ENCODE measurements around the gene PHPT1.

The PHPT1 gene

GRCh38 chr9:136885950-136886578, 36.9 kb downstream of the PHPT1 start, which contains the start of gene TRAF2:
TRAF2 (plus strand) TSS chr9:136886516; CDS start chr9:136898741, 12,225 bp downstream.
- Histone ChIP-seq H3K4me3 (peak within 1 kb of the TSS; percentile 70 to 90), H3K27ac (peak within 1 kb of the TSS; percentile 80 to 92), H3K36me3 (peaks cover 0 to 11% (median 7%) of the 10 kb centered on the region in 3 donors), H3K9me3 (no peaks in the 10 kb centered on the region), H3K4me1 (peaks cover 0 to 32% (median 20%) of the 10 kb centered on the region in 4 donors), H3K27me3 (no peaks in the 10 kb centered on the region)
- DNase-seq = peak; percentile 95 to 98
- peak in 1 of 2 experiments; percentile 39 for TF ChIP-seq CTCF (IDR thresholded peaks at IDR 0.05)
- intact Hi-C loops (cut with DNase I; ENCODE audit: low total_unique reads) = loop anchor here (5.0 kb wide), 2 partner anchors 56 to 536 kb away; partner anchors contain the start of genes EXD3, FBXW5 and NOXA1

- intact Hi-C loops (cut with DNase I; ENCODE audit: low total_unique reads) = loop anchor here (5.0 kb wide), 2 partner anchors 55 to 535 kb away; partner anchors contain the start of genes EXD3, FBXW5 and NOXA1
- Histone ChIP-seq H3K36me3 (peaks cover 0 to 20% (median 7%) of the 10 kb centered on the region in 3 donors), H3K27me3 (no peaks in the 10 kb centered on the region), H3K4me1 (peaks cover 0 to 29% (median 19%) of the 10 kb centered on the region in 4 donors), H3K9me3 (no peaks in the 10 kb centered on the region), H3K4me3 (peak overlapping the region; percentile 70 to 90), H3K27ac (peak overlapping the region; percentile 80 to 92)
- no peak for TF ChIP-seq CTCF (IDR thresholded peaks at IDR 0.05)
- no peak for DNase-seq
Measured at GRCh38 chr9:136886610-136887597, 37.7 kb downstream of the PHPT1 start.

- DNase-seq = no peak
- TF ChIP-seq CTCF (IDR thresholded peaks at IDR 0.05) = no peak
- H3K9me3 ChIP-seq = no peaks in the 10 kb centered on the region
- intact Hi-C loops (cut with DNase I; ENCODE audit: low total_unique reads) = loop anchor here (5.0 kb wide), 2 partner anchors 54 to 534 kb away; partner anchors contain the start of genes EXD3, FBXW5 and NOXA1
- H3K27me3 ChIP-seq = no peaks in the 10 kb centered on the region
- peaks cover 0 to 30% (median 7%) of the 10 kb centered on the region in 3 donors for H3K36me3 ChIP-seq
- H3K4me1 ChIP-seq = peaks cover 0 to 20% (median 16%) of the 10 kb centered on the region in 4 donors
- no peak overlapping the region for H3K4me3 ChIP-seq
- no peak overlapping the region for H3K27ac ChIP-seq
Measured at GRCh38 chr9:136888454-136888853, 39.2 kb downstream of the PHPT1 start.

- H3K4me3 ChIP-seq = no peak overlapping the region
- no peak overlapping the region for H3K27ac ChIP-seq
- H3K27me3 ChIP-seq = no peaks in the 10 kb centered on the region
- no peaks in the 10 kb centered on the region for H3K9me3 ChIP-seq
- H3K4me1 ChIP-seq = peaks cover 0 to 20% (median 16%) of the 10 kb centered on the region in 4 donors
- intact Hi-C loops (cut with DNase I; ENCODE audit: low total_unique reads) = loop anchor here (5.0 kb wide), 2 partner anchors 52 to 532 kb away; partner anchors contain the start of genes EXD3, FBXW5 and NOXA1
- DNase-seq = no peak
- TF ChIP-seq CTCF (IDR thresholded peaks at IDR 0.05) = no peak
- peaks cover 0 to 35% (median 7%) of the 10 kb centered on the region in 3 donors for H3K36me3 ChIP-seq
Measured at GRCh38 chr9:136889858-136890257, 40.6 kb downstream of the PHPT1 start.

- peaks cover 0 to 35% (median 7%) of the 10 kb centered on the region in 3 donors for H3K36me3 ChIP-seq
- no peak for DNase-seq
- TF ChIP-seq CTCF (IDR thresholded peaks at IDR 0.05) = no peak
- H3K27me3 ChIP-seq = no peaks in the 10 kb centered on the region
- H3K9me3 ChIP-seq = no peaks in the 10 kb centered on the region
- intact Hi-C loops (cut with DNase I; ENCODE audit: low total_unique reads) = no loop called here
- H3K27ac ChIP-seq = no peak overlapping the region
- peaks cover 0 to 18% (median 11%) of the 10 kb centered on the region in 4 donors for H3K4me1 ChIP-seq
- no peak overlapping the region for H3K4me3 ChIP-seq
Measured at GRCh38 chr9:136890661-136891060, 41.5 kb downstream of the PHPT1 start.
